Stimulated activated CD8-positive, alpha-beta memory T cell treated with anti-CD3 and anti-CD28 coated beads, Interleukin-4, amount 100 ng/mL, for 1 hour (primary cell): ENCODE measurements around the gene STX18.
"Not testable (repeated sequence)": the region's sequence is repeated elsewhere in the genome, so short reads cannot be mapped to it uniquely, and the experiment has no call there.

Experiments
- DNase-seq, 2 donors: peaks; one replicate each; pipeline ENCODE4 v3.0.0-alpha.2; 2020; ENCODE audit warnings: low read depth in 2 of 2, low spot score in 1 of 2

STX18 gene

DNA sequence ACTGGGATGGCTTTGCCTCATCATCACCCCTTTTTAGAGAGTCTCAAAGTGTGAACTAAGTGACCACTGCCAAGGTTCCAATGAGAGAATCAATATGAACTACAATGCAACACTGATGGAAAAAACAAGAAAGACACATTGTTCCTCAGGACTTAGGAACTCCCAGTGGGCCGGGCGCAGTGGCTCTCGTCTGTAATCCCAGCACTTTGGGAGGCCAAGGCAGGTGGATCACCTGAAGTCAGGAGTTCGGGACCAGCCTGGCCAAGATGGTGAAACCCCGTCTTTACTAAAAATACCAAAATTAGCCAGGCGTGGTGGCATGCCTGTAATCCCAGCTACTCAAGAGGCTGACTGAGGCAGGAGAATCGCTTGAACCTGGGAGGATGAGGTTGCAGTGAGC is 119.7 kb downstream of the STX18 start:
- not testable (repeated sequence) for DNase-seq

DNA sequence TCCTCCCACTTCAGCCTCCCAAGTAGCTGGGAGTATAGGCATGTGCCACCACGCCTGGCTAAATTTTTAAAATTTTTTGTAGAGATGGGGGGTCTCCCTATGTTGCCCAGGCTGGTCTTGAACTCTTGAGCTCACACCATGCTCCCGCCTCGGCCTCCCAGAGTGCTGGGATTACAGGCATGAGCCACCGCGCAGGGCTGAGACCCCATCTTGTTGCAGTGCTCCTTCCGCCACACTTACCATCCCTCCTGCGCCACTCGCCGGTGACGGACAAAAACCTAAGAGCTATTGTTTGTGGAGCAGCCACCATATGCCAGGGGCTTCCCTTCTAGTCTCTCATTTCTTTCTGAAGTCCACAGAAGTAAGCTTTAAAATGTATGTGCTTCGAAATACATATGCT is 120.5 kb downstream of the STX18 start:
- no peak for DNase-seq

DNA sequence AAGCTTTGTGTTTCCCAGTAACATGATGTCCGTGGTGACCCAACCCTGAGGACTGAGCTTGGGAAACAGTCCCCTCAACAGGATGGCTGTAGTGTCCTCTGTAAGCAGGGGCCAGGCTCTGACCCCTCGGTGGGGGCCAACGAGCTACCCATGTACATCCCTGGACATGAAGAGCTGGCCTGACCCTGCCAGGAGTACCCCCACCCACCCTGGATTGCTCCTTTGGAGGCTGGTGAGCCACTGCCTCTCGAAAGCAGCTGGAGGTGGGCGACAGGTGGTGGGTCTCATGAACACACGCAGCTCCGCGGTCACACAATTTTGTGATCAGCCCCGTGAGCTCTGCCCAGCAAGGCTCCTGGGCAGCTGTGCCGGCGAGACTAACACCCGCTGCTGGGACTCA is 121.4 kb downstream of the STX18 start:
- no peak for DNase-seq

DNA sequence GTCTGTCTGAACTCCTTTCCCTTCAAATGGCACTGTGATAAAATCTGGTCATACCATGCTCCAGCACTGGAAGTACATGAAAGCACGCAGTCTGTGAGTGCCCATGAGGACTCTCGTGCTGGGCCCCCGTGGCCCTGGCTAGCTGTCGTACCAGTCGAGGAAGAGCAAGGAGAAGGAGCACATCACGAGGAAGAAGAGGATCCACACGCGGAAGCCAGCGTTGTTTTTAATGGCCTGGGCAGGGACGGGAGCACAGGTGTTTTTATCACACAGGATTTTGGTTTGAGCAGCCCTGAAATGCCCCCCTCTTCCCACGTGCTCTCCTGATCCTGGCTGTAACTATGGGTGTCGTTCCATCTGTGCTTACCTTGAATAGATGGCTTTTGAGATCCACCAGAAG is 122.0 kb downstream of the STX18 start:
- no peak for DNase-seq

DNA sequence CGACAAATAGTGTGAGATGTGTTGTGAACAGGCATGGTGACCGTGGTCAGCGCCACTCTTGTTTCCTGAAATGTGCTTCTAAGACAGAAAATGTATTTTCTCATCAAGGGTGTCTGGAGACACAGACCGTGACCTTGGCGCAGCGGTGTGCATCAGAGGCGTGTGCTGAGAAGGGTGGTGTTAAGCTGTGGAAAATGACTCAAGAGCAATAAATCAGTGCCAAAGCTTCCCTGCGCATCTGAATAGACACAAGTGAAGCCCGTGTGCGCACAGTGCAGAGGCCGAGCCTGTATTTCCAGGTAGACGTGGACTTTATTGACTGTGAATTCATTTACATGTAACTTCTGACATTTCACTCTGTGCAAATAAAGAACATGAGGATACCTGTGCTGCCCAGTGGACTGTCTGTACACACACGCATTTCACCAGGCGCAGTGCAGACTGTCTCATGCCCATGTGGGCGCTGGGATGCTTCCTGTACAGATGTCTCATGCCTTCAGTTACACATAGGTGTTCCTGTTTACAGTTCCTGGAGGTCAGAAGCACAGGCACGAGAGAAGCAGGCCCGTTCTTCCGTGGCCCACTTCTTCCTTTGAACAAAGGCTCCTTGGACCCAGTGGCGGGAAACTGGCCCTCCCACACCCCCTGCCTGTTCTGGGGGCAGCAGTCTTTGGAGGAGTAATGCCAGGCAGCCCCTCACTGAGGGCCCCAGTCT is 123.0 kb downstream of the STX18 start:
- DNase-seq = no peak

DNA sequence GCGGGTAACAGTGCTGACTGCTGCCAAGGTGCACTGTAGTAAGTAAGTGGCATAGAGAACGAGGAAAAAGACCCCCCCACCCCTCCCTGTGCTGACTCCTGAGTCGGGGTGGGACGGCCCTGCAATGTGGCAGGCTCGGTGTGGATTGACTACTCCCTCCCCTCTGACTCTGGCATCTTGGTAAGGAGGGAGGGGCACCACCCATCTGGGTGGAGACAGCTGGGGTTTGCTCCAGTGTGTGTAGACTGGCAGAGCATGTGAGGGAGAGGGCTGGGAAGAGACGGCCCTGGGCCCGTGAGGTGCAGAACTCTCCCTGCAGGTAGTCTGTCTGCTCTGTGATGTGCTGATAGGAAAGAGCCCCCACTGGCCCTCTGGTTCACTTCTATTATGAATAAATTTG is 124.0 kb downstream of the STX18 start:
- DNase-seq = no peak

DNA sequence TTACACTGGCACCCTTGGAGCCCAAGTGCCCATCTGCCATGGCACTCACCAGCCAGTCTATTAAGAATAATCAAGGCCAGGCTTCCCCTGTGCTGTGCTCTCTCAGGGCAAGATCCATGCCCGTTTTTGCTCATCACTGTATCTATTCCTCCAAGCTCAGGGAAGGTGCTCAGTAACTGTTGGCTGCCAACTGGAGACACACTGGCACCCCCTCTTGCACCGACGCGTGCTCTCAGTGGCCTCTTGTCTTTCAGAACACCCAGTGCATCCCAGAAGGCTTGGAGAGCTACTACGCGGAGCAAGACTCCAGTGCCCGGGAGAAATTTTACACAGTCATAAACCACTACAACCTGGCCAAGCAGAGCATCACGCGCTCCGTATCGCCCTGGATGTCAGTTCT is 124.9 kb downstream of the STX18 start:
- DNase-seq = no peak

DNA sequence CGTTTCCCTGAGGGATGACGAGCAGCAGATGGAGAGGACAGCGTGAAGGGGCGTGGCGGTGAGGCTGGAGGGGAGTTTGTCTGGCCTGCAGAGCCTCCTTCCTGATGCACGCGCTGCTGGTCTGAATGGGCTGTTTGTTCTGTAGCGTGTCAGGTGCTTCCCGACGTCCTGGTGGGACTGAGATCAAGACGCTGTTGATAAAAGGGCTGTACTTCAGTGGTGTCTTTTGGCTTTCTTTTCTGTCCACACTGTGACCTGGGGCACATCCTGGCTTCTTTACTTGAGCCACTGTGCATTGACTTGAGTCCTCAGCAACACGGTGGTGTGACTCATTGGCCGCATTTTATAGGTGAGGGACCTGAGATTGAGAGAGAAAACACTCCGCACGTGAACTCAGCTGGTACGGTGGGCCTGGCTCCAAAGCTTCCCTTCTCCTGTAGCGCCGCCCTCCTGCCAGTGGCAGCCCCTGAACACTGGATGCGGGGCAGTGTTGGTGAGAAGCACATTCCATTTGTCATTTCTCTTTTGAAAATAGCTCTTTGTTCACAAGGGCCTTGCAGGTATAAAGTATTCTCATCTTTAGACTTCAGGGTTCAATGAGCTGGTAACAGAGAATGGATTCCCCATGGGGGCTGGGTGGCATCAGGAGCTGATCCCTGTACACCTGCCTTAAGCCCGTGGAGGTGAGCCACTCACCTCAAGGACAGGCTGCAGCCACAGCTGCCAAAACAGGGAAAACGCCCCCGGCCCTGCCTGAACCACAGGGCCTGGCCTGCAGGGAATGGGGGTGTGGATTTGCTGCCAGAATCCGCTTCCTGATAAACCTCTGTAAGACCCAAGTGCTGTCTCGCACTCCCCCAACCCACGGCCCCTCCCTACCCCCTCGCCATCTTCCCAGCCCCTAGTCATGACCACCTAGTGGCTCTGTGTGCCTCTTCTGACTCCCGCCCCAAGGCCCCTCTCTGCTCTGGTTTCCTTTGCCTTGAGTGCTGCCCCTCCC is 125.7 kb downstream of the STX18 start:
- no peak for DNase-seq

DNA sequence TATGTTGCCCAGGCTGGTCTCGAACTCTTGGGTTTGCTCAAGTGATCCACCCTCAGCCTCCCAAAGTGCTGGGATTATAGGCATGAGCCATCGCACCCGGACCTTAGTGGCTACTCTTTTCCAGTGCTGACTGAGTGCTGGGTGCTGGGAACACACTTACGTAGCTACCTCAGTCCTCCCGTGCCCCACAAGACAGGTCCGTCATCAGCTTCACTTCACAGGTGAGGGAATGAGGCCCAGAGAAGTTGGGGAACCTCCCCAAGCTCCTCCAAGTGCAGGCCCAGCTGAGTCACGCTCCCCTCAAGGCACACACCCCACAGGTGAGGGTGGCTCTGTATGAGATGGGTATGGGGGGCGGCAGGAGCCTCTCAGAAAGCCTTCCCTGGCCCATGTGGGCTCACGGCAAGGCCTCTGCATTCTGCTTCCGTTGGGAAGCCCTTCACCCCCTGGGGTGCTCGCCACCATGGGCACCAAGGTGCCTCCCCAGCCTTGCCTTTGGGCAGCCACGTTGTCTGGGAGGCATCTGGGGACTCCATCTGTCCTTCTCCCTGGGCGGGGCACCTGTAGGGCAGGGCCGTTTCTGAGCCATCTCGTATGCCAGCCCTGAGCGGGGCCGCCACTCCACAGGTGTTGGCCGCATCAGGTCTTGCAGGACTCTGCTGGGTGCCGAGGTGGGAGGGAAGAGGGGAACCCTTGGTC is 126.6 kb downstream of the STX18 start:
- DNase-seq = no peak

DNA sequence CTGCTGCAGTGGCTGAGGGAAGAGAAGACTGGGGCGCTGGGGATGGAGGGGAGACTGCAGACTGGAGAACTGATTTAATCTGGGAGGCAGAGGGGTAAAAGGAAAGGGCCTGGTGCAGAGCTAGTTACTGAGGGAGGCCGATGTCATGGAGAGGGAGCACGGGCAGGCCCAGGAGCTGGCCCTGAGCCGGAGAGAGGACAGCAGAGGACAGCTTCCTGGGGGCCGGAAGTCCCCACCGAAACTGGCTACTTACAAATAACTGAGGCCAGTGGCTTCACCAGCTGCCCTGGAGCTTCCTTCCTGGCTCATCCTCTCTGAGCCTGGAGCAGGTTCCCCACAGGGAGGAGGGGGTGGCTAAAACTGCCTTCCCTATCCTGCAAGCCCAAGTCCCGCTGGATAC is 128.0 kb downstream of the STX18 start:
- no peak for DNase-seq

DNA sequence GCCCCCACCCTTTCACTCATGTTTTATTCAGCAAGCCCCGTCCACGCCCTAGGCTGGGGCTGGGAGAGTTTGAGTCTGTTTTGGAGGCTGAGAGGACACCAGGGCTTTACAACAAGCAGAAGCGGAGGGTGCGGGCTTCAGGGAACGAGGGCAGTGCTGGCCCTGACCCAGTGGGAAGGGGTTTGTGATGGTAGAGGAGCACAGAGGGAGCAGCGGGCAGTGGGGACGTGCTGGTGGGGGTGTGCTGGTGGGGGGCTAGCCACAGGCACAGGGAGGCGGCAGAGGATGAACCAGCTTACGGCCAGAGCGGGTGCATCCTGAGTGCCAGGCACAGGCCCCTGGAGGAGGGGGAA is 128.5 kb downstream of the STX18 start:
- no peak for DNase-seq

DNA sequence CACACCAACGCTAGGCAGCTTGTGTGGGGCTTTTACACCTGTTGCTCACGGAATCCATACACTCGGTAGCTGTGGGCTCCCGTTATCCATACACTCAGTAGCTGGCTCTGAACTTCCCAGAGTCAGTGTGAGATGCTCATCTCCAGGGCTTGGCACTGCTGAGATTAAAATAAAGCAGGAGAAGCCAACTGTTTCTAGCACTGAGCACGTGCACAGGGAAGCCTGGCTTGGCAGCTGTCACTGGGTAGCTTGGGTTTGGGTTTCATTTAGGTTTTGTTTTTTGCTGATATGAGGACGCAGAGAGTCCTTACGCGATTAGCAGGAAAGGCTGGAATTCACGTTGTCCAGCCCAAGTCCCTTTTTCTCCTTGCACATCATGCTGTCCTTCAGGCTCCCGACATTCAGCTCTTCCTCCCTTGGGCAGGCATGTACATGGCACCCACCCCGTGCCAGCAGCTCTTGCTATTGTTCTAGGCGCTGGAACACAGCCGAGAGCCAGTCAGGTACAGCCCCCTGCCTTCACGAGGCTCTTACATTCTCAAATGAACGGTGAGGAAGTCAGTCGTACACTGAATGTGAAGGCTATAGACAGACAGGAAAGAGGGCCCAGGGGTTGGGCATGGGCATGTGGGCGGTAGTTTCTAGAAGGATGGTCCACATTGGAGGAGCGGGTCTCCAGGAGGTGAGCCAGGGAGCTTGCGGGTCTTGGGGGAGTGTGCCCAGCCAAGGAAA is 129.0 kb downstream of the STX18 start:
- DNase-seq = no peak

DNA sequence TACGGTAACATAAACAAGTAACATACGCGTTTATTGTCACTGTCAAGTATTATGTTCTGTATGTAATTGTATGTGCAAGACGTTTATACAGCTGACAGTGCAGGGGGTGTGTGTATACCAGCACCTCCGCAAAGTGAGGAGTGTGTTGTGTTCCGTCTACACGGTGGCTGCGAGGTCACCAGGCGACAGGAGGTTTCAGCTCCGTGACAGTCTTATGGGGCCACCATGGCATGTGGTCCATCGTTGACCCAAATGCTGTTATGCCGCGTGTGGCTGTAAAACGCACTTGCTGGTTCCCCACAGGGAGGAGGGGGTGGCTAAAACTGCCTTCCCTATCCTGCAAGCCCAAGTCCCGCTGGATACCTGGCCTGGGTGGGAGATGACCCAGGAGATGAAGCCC is 129.9 kb downstream of the STX18 start:
- no peak for DNase-seq

DNA sequence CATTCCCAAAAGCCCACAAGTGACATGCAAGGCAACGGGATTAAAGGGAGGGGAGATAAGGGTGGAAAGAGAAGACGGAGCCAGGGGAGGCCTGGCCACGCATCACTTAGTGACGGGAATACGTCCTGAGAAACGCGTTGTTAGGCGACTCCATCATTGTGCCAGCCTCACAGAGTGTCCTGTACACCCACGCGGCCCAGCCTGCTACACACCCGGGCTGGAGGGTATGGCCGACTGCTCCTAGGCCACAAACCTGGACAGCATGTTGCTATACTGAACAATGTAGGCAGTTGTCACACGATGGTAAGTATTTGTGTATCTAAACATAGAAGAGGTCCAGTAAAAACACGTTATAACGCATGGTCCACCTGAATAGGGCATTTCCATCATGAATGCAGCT is 131.6 kb downstream of the STX18 start:
- DNase-seq = no peak

DNA sequence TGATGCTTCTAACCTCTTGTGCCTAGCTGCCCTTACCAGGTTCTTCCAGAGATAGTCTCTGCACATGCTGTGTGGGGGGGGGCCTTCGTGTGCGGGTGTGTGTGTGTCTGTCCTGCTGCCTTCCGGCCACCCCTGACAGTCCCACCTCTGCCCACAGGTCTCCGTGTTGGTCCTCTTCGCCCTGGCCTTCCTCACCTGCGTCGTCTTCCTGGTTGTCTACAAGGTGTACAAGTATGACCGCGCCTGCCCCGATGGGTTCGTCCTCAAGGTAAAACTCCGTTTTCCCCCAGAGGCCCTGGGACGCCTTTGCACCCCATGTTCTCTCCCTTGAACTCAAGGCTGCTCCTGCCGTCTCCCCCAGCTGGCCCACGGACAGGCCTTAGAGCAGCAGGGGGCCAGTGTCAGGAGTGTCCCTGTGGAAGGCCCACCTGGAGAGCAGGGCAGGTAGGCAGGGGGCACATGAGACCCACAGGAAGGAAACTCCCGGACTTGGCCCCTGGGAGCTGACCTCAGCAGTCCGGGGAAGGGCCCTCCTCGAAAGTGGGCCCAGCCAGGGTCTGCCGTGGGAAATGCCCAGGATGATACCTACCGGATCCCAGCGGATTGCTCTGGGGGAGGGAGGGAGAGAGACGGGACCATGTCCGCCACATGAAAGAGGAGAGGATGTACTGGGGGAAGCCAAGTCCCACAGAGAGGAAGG is 132.3 kb downstream of the STX18 start:
- no peak for DNase-seq

DNA sequence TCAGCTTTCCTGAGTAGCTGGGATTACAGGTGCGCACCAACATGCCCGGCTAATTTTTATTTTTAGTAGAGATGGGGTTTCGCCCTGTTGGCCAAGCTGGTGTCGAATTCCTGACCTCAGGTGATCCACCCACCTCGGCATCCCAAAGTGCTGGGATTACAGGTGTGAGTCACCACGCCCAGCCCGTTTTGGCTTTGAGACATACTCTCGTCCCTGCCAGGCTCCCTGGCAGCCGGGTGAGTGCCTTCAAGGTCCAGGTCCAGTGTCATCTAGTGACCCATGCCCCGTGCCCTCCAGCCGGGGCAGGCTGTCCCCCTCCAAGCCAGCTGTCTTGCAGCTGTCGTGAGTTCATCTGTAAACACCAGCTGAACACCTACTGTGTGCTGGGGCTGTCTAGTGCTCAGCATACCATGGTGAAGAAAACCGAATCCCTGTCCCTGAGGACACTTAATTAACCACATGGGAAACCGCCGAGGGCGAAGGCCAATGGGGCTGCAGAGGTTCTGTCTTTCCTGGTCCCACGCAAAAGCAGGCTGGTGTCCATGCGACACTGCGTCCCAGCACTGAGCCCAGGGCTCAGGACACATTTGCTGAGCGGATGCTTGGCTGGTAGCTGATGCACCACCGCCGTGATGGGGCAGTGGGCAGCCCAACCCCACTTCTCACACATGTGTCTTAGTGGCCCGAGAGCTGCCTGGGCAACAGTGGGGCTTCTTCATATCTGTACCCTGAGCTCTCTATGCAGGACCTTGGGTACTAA is 133.1 kb downstream of the STX18 start:
- no peak for DNase-seq

DNA sequence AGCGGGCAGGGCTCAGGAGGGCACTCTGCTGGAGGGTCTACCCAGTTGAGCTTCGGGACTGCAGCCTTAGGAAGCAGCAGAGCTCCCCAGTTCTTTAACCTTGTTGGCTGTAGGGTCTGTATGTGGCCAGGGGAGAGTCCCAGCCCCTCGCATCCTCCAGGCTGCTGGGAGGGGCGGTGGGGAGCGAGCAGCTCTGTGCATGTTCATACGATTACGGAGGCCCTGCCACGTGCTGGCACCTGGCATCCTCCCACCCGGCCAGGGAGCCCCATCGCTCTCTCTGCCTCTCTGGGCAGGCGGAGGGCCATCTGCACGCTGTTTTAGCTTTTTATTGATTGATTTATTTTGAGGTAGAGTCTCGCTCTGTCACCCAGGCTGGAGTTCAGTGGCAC is 133.7 kb downstream of the STX18 start:
- no peak for DNase-seq

DNA sequence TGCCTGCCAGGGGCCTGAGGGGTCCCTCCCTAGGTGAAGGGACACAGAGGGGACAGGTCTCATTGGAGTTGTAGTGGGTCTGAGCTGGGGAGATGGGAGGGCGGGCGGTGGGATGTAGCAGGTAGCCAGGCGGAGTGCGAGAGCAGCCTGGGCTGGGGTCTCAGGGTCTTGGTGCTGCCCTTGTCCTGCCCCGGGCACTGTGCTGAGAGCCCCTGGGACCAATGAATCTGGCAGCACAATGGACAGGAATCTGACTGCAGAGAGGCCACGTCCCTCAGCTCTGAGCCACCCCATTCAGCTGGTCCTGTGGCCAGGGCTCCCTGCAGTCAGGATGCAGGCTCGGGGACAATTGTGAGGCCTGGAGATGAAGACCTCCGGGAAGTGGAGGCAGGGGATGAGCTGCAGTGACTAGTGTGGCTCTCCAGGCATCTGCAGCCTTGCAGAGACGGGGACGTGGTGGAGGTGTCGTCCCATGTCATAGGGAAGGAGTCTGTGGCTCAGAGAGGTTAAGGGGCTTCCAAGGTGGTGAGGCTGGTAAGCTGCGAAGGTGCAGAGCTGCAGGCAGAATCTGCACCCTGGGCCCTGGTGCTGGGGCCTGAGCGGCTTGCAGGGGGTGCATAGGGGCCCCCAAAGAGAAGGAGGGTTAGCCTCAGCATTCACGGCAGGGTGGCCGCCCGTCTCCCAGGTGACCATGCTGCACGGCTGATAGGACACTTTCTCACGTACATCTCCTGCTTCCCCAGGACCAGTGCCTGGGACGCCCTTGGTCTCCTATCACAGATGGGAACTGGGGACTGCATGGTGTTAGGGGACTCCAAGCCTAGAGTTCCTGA is 134.3 kb downstream of the STX18 start:
- DNase-seq = no peak
